ENCODE results near the gene PGS1.

DNA sequence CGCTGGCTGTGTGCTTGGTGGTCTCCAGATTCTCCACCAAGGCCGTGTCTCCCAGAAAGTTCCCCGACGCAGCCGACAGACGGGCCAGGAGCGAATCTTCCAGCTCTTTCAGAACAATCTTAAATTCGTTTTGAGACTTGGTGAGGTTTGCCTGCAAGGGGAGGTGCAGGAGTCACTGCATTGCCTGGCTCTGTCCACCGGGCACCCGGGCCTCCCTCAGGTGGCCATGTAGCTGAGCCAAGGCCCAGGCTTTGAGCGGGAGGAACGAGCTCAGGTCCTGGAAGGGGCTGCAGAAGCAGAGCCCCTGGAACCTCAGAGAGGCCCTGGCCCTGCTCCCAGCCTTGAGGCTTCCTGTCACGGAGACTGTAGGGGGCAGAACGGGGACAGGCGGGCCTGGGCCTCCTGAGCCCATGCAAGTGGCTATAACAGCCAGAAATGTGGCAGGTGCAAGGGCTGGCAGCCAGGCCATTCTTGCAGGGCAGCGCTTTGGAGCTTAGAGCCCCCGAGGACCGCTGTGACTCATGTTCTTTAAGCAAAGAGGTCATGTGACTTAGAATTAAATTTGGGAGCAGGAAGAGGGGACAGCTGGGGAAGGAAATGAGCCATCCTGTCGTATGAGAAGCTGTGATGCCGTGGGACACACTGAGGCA, 72.4 kb downstream of the PGS1 start:
- TF ChIP-seq CTCF (IDR thresholded peaks at IDR 0.05) (no peak), POLR2A (IDR thresholded peaks at IDR 0.05) (no peak)
